GM21360 (cell line): Measurements from ENCODE around the gene HES5.
"Not testable (repeated sequence)": the region's sequence is repeated elsewhere in the genome, so short reads cannot be mapped to it uniquely, and the experiment has no call there.

ENCODE experiments used
- ATAC-seq: cut with Tn5 transposase; IDR thresholded peaks from one replicate; pipeline ENCODE4 v1.9.1; 2021; ENCODE audit warnings: mild to moderate bottlenecking, moderate library complexity; ENCODE audit not compliant: unreplicated experiment

HES5 gene

GRCh38 chr1:2529784-2530512, at the start of gene HES5:
Gene HES5 (minus strand): TSS chr1:2530263. CDS start chr1:2530164, 99 bp downstream.
- ATAC-seq, result no peak

GRCh38 chr1:2578758-2579118, 48.7 kb upstream of the HES5 start:
- no peak for ATAC-seq

GRCh38 chr1:2577565-2578075, 47.6 kb upstream of the HES5 start:
- ATAC-seq, result peak; percentile 43

- no peak for ATAC-seq
Observed at GRCh38 chr1:2575801-2576663, 46.0 kb upstream of the HES5 start.

- no peak for ATAC-seq
Observed at GRCh38 chr1:2574350-2574749, 44.3 kb upstream of the HES5 start.

GRCh38 chr1:2573250-2573920, 43.3 kb upstream of the HES5 start:
- ATAC-seq, result no peak

- ATAC-seq, result no peak
Observed at GRCh38 chr1:2571348-2571747, 41.3 kb upstream of the HES5 start.

- no peak for ATAC-seq
Observed at GRCh38 chr1:2570332-2570731, 40.3 kb upstream of the HES5 start.

- not testable (repeated sequence) for ATAC-seq
Observed at GRCh38 chr1:2569703-2570102, 39.6 kb upstream of the HES5 start.

- no peak for ATAC-seq
Observed at GRCh38 chr1:2569060-2569459, 39.0 kb upstream of the HES5 start.

- ATAC-seq, result not testable (repeated sequence)
Observed at GRCh38 chr1:2568187-2568816, 38.2 kb upstream of the HES5 start.

- no peak for ATAC-seq
Observed at GRCh38 chr1:2567083-2567679, 37.1 kb upstream of the HES5 start.

- no peak for ATAC-seq
Observed at GRCh38 chr1:2566101-2567045, 36.3 kb upstream of the HES5 start.

- no peak for ATAC-seq
Observed at GRCh38 chr1:2564815-2565374, 34.8 kb upstream of the HES5 start.

GRCh38 chr1:2564006-2564814, 34.1 kb upstream of the HES5 start:
- no peak for ATAC-seq

GRCh38 chr1:2563205-2563604, 33.1 kb upstream of the HES5 start:
- no peak for ATAC-seq

- ATAC-seq, result no peak
Observed at GRCh38 chr1:2561898-2562895, 32.1 kb upstream of the HES5 start.
